ENCODE results near the gene KIF15. TPM values are rescaled to one million over a fixed set of nuclear protein-coding genes. Genes with fewer than 3 reads are reported as not detected.

Gene KIF15
- total RNA-seq, 1 donor from 2014 or later, result 0.81 TPM

GRCh38 chr3:44875596-44875995, 114.0 kb downstream of the KIF15 start:
- no peaks in the 10 kb centered on the region for H3K9me3 ChIP-seq
- intact Hi-C loops (cut with DNase I), result no loop called here
- H3K4me3 ChIP-seq, result no peak overlapping the region
- TF ChIP-seq, protein P1, sequence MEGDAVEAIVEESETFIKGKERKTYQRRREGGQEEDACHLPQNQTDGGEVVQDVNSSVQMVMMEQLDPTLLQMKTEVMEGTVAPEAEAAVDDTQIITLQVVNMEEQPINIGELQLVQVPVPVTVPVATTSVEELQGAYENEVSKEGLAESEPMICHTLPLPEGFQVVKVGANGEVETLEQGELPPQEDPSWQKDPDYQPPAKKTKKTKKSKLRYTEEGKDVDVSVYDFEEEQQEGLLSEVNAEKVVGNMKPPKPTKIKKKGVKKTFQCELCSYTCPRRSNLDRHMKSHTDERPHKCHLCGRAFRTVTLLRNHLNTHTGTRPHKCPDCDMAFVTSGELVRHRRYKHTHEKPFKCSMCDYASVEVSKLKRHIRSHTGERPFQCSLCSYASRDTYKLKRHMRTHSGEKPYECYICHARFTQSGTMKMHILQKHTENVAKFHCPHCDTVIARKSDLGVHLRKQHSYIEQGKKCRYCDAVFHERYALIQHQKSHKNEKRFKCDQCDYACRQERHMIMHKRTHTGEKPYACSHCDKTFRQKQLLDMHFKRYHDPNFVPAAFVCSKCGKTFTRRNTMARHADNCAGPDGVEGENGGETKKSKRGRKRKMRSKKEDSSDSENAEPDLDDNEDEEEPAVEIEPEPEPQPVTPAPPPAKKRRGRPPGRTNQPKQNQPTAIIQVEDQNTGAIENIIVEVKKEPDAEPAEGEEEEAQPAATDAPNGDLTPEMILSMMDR (IDR thresholded peaks at IDR 0.05), result no peak
- no peak overlapping the region for H3K27ac ChIP-seq
- no peaks in the 10 kb centered on the region for H3K27me3 ChIP-seq
- ATAC-seq, result no peak
- DNase-seq, result no peak
- no peaks in the 10 kb centered on the region for H3K4me1 ChIP-seq
- H3K36me3 ChIP-seq, result no peaks in the 10 kb centered on the region

DNA sequence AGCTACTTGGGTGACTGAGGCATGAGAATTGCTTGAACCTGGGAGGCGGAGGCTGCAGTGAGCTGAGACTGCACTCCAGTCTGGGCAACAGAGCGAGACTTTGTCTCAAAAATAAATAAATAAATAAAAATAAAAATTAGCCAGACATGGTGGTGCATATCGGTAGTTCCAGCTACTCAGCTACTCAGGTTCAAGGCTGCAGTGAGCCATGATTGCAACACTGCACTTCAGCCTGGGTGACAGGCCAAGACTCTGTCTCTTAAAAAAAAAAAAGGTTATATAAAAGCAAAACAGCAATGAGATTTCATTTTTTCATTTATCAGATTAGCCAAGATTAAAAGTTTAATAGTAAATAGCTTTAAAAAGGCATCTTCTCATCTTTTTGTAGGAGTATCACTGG, 115.7 kb downstream of the KIF15 start:
- ATAC-seq, result no peak
- no peaks in the 10 kb centered on the region for H3K9me3 ChIP-seq
- H3K36me3 ChIP-seq, result no peaks in the 10 kb centered on the region
- TF ChIP-seq, protein P1 (IDR thresholded peaks at IDR 0.05), result no peak
- no peak for DNase-seq
- H3K27me3 ChIP-seq, result no peaks in the 10 kb centered on the region
- H3K4me1 ChIP-seq, result no peaks in the 10 kb centered on the region
- H3K27ac ChIP-seq, result no peak overlapping the region
- no peak overlapping the region for H3K4me3 ChIP-seq
- intact Hi-C loops (cut with DNase I), result no loop called here

DNA sequence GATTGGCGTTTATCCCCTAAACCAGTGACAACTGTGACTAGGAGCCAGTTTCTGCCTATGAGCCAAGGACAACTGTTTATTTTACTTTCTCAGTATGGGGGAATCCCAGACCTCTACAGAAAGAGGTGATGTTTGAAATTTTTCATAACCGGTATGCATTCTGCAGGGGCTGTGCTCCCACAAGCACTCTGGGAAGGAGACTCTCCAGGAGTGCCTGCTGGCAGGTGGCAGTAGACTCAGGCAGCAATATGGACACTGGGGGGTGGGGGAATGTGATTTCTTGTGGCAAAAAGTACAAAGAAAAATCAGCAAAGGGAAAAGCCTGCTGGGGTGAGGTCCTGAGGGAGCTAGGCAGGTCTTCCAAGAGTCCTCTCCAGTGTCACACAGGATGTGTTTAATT, 118.7 kb downstream of the KIF15 start:
- ATAC-seq, result no peak
- Histone ChIP-seq H3K36me3 (no peaks in the 10 kb centered on the region), H3K27me3 (peaks cover 8% of the 10 kb centered on the region), H3K4me3 (no peak overlapping the region), H3K4me1 (no peaks in the 10 kb centered on the region), H3K9me3 (no peaks in the 10 kb centered on the region), H3K27ac (no peak overlapping the region)
- no peak for DNase-seq
- TF ChIP-seq, protein P1 (IDR thresholded peaks at IDR 0.05), result no peak
- intact Hi-C loops (cut with DNase I), result no loop called here

GRCh38 chr3:44883213-44883955, 121.8 kb downstream of the KIF15 start:
- Histone ChIP-seq H3K27me3 (peaks cover 8% of the 10 kb centered on the region), H3K4me1 (no peaks in the 10 kb centered on the region), H3K36me3 (no peaks in the 10 kb centered on the region), H3K4me3 (no peak overlapping the region), H3K27ac (no peak overlapping the region), H3K9me3 (no peaks in the 10 kb centered on the region)
- DNase-seq (no peak), ATAC-seq (no peak)
- intact Hi-C loops (cut with DNase I), result no loop called here
- TF ChIP-seq, protein P1 (IDR thresholded peaks at IDR 0.05), result no peak

- ATAC-seq (no peak), DNase-seq (no peak)
- no peaks in the 10 kb centered on the region for H3K36me3 ChIP-seq
- H3K4me3 ChIP-seq, result no peak overlapping the region
- intact Hi-C loops (cut with DNase I), result no loop called here
- no peaks in the 10 kb centered on the region for H3K9me3 ChIP-seq
- peaks cover 8% of the 10 kb centered on the region for H3K27me3 ChIP-seq
- H3K27ac ChIP-seq, result no peak overlapping the region
- H3K4me1 ChIP-seq, result no peaks in the 10 kb centered on the region
- TF ChIP-seq, protein P1 (IDR thresholded peaks at IDR 0.05), result no peak
Measured at GRCh38 chr3:44883999-44884431, 122.4 kb downstream of the KIF15 start.
